Astrocyte of the cerebellum (primary cell): ENCODE results near the gene ZFPM1.

ENCODE experiments used
- DNase-seq: peaks from one replicate; pipeline ENCODE4 v3.0.0-alpha.2; 2011; ENCODE audit warnings: low read depth
- H3K4me3 ChIP-seq: 2 replicates; pipeline ENCODE4 v1.5.1; 2011; ENCODE audit warnings: mild to moderate bottlenecking, low read depth, low read length, moderate library complexity
- CTCF ChIP-seq: IDR thresholded peaks from 2 replicates; pipeline ENCODE4 v1.5.1; 2012; ENCODE audit warnings: low read length, low read depth, moderate library complexity, mild to moderate bottlenecking; ENCODE audit errors: missing control alignments
- in situ Hi-C: cut with HindIII; loops from 2 replicates; pipeline ENCODE4 v1.10.0; 2017; ENCODE audit warnings: low sequenced_read_pairs

The ZFPM1 gene

GRCh38 chr16:88416686-88417085 is 36.4 kb upstream of the ZFPM1 start:
- no peak for DNase-seq
- TF ChIP-seq CTCF, result no peak
- no peak overlapping the region for H3K4me3 ChIP-seq
- in situ Hi-C loops, result no loop called here

- no peak for TF ChIP-seq CTCF
- no peak for DNase-seq
- in situ Hi-C loops, result no loop called here
- H3K4me3 ChIP-seq, result no peak overlapping the region
These were observed 35.2 kb upstream of the ZFPM1 start for GRCh38 chr16:88417684-88418476.

GRCh38 chr16:88418869-88419268 is 34.2 kb upstream of the ZFPM1 start:
- in situ Hi-C loops, result no loop called here
- no peak overlapping the region for H3K4me3 ChIP-seq
- no peak for TF ChIP-seq CTCF
- DNase-seq, result no peak

GRCh38 chr16:88419790-88420189 is 33.3 kb upstream of the ZFPM1 start:
- no peak for TF ChIP-seq CTCF
- in situ Hi-C loops, result no loop called here
- H3K4me3 ChIP-seq, result no peak overlapping the region
- no peak for DNase-seq

GRCh38 chr16:88420496-88420895 is 32.6 kb upstream of the ZFPM1 start:
- DNase-seq, result no peak
- no peak for TF ChIP-seq CTCF
- in situ Hi-C loops, result no loop called here
- H3K4me3 ChIP-seq, result no peak overlapping the region

GRCh38 chr16:88421301-88421700 is 31.8 kb upstream of the ZFPM1 start:
- TF ChIP-seq CTCF, result no peak
- DNase-seq, result no peak
- in situ Hi-C loops, result no loop called here
- H3K4me3 ChIP-seq, result no peak overlapping the region
